SU-DHL-6 (cell line): Measurements from ENCODE around the gene MSL3.

Experiments used
- H2AFZ ChIP-seq: fragments of 200-600 bp; sonication (generic); 2 replicates; pipeline ENCODE4 v1.6.1; 2014; ENCODE audit warnings: low read depth, mild to moderate bottlenecking, moderate library complexity, mixed read lengths, antibody characterized with exemption, low read length; ENCODE audit not compliant: severe bottlenecking
- H3F3A ChIP-seq: fragments of 200-600 bp; shearing (Covaris generic); 2 replicates; pipeline ENCODE4 v1.6.0; 2016; ENCODE audit warnings: antibody characterized with exemption, mild to moderate bottlenecking; ENCODE audit not compliant: insufficient read depth
- H3K27ac ChIP-seq: fragments of 200-600 bp; sonication (generic); 2 replicates; pipeline ENCODE4 v1.5.1; 2016; ENCODE audit warnings: low read depth, mild to moderate bottlenecking, low read length, moderate library complexity, mixed read lengths
- H3K27me3 ChIP-seq: fragments of 200-600 bp; sonication (generic), shearing (Covaris generic); 2 replicates; pipeline ENCODE4 v1.6.0; 2014; ENCODE audit warnings: mild to moderate bottlenecking, low read length
- H3K36me3 ChIP-seq: fragments of 200-600 bp; sonication (generic); 2 replicates; pipeline ENCODE4 v1.6.1; 2014; ENCODE audit warnings: mild to moderate bottlenecking, low read length, mixed read lengths
- H3K4me2 ChIP-seq: fragments of 300-600, 200-600 bp; shearing (Covaris generic), sonication (generic); 2 replicates; pipeline ENCODE4 v1.6.0; 2014; ENCODE audit warnings: low read length, low read depth, mild to moderate bottlenecking; ENCODE audit not compliant: poor library complexity, severe bottlenecking
- H3K4me3 ChIP-seq: fragments of 200-600 bp; sonication (generic); 2 replicates; pipeline ENCODE4 v1.5.1; 2014; ENCODE audit warnings: antibody characterized with exemption, low read length, mild to moderate bottlenecking, mixed read lengths; ENCODE audit not compliant: insufficient read depth, poor library complexity, severe bottlenecking
- H3K79me2 ChIP-seq: fragments of 200-600 bp; sonication (generic); 2 replicates; pipeline ENCODE4 v1.6.1; 2014; ENCODE audit warnings: mild to moderate bottlenecking, low read length, moderate library complexity; ENCODE audit not compliant: insufficient read depth
- H3K9ac ChIP-seq: fragments of 200-600 bp; sonication (generic); 2 replicates; pipeline ENCODE4 v1.7.0; 2014; ENCODE audit warnings: mild to moderate bottlenecking, low read length
- H3K9me2 ChIP-seq: fragments of 200-600 bp; sonication (generic); replicated peaks from 2 replicates; pipeline ENCODE4 v1.6.1; 2014; ENCODE audit warnings: low read length; ENCODE audit not compliant: insufficient read depth
- H3K9me3 ChIP-seq: fragments of 200-600 bp; sonication (generic); 2 replicates; pipeline ENCODE4 v1.6.1; 2014; ENCODE audit warnings: low read length, mixed read lengths; ENCODE audit not compliant: insufficient read depth
- H4K20me1 ChIP-seq: fragments of 200-600 bp; sonication (generic); 2 replicates; pipeline ENCODE4 v1.6.1; 2014; ENCODE audit warnings: low read depth, mild to moderate bottlenecking, antibody characterized with exemption, low read length, moderate library complexity, mixed read lengths
- EZH2phosphoT487 ChIP-seq: fragments of 200-600 bp; sonication (generic), shearing (Covaris generic); conservative IDR thresholded peaks from 2 replicates; pipeline ENCODE4 v1.6.1; 2018; ENCODE audit warnings: mild to moderate bottlenecking, antibody characterized with exemption, low read length, moderate library complexity, mixed read lengths
- TF ChIP-seq, protein P1 (sequence below): fragments of 200-600 bp; sonication (generic); IDR thresholded peaks from one replicate; pipeline ENCODE4 v1.5.1; 2017; ENCODE audit warnings: antibody characterized with exemption, mild to moderate bottlenecking, low read length, moderate library complexity; ENCODE audit not compliant: insufficient read depth, poor library complexity, severe bottlenecking

The MSL3 gene

GRCh38 chrX:11740794-11741193 is 17.2 kb upstream of the MSL3 start:
- Histone ChIP-seq H3K9me3 (no peaks in the 10 kb centered on the region), H3K36me3 (no peaks in the 10 kb centered on the region), H4K20me1 (no peaks in the 10 kb centered on the region), H3K79me2 (no peaks in the 10 kb centered on the region), H3K4me2 (no peak overlapping the region), H3K27ac (no peak overlapping the region), H3K9me2 (no peaks in the 10 kb centered on the region), H3F3A (no peaks in the 10 kb centered on the region), H3K4me3 (no peak overlapping the region), H2AFZ (no peak overlapping the region), H3K27me3 (no peaks in the 10 kb centered on the region), H3K9ac (no peak overlapping the region)
- TF ChIP-seq, protein P1, sequence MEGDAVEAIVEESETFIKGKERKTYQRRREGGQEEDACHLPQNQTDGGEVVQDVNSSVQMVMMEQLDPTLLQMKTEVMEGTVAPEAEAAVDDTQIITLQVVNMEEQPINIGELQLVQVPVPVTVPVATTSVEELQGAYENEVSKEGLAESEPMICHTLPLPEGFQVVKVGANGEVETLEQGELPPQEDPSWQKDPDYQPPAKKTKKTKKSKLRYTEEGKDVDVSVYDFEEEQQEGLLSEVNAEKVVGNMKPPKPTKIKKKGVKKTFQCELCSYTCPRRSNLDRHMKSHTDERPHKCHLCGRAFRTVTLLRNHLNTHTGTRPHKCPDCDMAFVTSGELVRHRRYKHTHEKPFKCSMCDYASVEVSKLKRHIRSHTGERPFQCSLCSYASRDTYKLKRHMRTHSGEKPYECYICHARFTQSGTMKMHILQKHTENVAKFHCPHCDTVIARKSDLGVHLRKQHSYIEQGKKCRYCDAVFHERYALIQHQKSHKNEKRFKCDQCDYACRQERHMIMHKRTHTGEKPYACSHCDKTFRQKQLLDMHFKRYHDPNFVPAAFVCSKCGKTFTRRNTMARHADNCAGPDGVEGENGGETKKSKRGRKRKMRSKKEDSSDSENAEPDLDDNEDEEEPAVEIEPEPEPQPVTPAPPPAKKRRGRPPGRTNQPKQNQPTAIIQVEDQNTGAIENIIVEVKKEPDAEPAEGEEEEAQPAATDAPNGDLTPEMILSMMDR = no peak
- no peak for TF ChIP-seq EZH2phosphoT487

DNA sequence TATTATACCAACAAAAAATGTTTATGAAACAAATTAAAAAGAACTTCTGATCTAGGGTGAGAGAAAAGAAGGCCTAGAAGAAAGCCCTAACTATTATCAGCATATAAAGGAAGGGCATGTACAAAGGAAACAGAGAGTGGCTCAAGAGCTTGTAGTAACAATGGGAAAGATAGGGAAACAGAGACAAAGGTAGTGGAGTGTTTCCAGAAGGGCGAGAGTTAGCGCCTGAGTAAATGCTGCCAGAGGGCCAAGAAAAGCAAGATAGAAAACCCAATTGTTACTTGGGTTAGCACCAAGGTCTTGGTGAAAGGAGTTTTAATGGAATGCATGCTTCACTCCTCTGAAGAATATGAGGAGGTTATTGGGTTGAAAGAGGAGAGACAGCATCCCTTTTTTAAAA is 16.5 kb upstream of the MSL3 start:
- Histone ChIP-seq H3K9ac (no peak overlapping the region), H2AFZ (no peak overlapping the region), H3K27me3 (no peaks in the 10 kb centered on the region), H3K36me3 (no peaks in the 10 kb centered on the region), H3K9me2 (no peaks in the 10 kb centered on the region), H3F3A (no peaks in the 10 kb centered on the region), H3K4me2 (no peak overlapping the region), H3K9me3 (no peaks in the 10 kb centered on the region), H3K79me2 (no peaks in the 10 kb centered on the region), H3K27ac (no peak overlapping the region), H3K4me3 (no peak overlapping the region), H4K20me1 (no peaks in the 10 kb centered on the region)
- TF ChIP-seq, protein P1 = no peak
- TF ChIP-seq EZH2phosphoT487 = no peak

DNA sequence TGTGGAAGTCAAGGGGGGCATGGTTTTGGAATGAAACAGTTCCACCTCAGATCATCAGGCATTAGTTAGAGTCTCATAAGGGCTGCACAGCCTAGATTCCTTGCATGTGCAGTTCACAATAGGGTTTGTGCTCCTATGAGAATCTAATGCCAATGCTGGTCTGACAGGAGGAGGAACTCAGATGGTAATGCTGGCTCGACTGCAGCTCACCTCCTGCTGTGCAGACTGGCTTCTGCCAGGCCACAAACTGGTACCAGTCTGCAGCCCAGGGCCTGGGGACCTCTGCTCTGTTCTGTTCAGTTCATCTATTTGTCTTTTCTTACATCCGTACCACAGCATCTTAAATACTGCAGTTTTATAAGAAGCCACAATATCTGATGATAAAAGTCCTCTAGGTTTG is 12.2 kb upstream of the MSL3 start:
- no peaks in the 10 kb centered on the region for H3K79me2 ChIP-seq
- no peaks in the 10 kb centered on the region for H3K9me3 ChIP-seq
- no peaks in the 10 kb centered on the region for H4K20me1 ChIP-seq
- H3K9me2 ChIP-seq = no peaks in the 10 kb centered on the region
- no peak overlapping the region for H3K4me3 ChIP-seq
- no peak overlapping the region for H3K27ac ChIP-seq
- no peak overlapping the region for H3K4me2 ChIP-seq
- no peaks in the 10 kb centered on the region for H3K36me3 ChIP-seq
- H2AFZ ChIP-seq = no peak overlapping the region
- TF ChIP-seq, protein P1 = no peak
- TF ChIP-seq EZH2phosphoT487 = no peak
- no peaks in the 10 kb centered on the region for H3F3A ChIP-seq
- H3K9ac ChIP-seq = no peak overlapping the region
- H3K27me3 ChIP-seq = no peaks in the 10 kb centered on the region

- H3K4me3 ChIP-seq = no peak overlapping the region
- H3K27ac ChIP-seq = no peak overlapping the region
- no peak overlapping the region for H3K9ac ChIP-seq
- no peaks in the 10 kb centered on the region for H3K36me3 ChIP-seq
- no peaks in the 10 kb centered on the region for H3F3A ChIP-seq
- no peak overlapping the region for H2AFZ ChIP-seq
- no peaks in the 10 kb centered on the region for H4K20me1 ChIP-seq
- H3K4me2 ChIP-seq = no peak overlapping the region
- H3K27me3 ChIP-seq = no peaks in the 10 kb centered on the region
- no peak for TF ChIP-seq EZH2phosphoT487
- TF ChIP-seq, protein P1 = no peak
- no peaks in the 10 kb centered on the region for H3K9me2 ChIP-seq
- H3K79me2 ChIP-seq = no peaks in the 10 kb centered on the region
- no peaks in the 10 kb centered on the region for H3K9me3 ChIP-seq
These were observed 8.0 kb upstream of the MSL3 start for GRCh38 chrX:11750046-11750445.
